Retinal pigment epithelial cell (primary cell): Measurements from ENCODE around the gene RENBP.

ENCODE experiments used
- DNase-seq: peaks from one replicate; pipeline ENCODE4 v3.0.0-alpha.2; 2010; ENCODE audit warnings: low read depth
- H3K4me3 ChIP-seq: 2 replicates; pipeline ENCODE4 v1.5.1; 2011; ENCODE audit warnings: mild to moderate bottlenecking, low read length, control low read depth, moderate library complexity
- CTCF ChIP-seq: conservative IDR thresholded peaks from 2 replicates; pipeline ENCODE4 v1.5.1; 2011; ENCODE audit warnings: low read depth, low read length, control low read depth, inconsistent platforms

Gene RENBP

GRCh38 chrX:153920546-153920945 is 23.9 kb downstream of the RENBP start:
- DNase-seq, result no peak
- H3K4me3 ChIP-seq, result no peak overlapping the region
- TF ChIP-seq CTCF, result no peak

GRCh38 chrX:153919281-153919680 is 25.2 kb downstream of the RENBP start:
- no peak for TF ChIP-seq CTCF

GRCh38 chrX:153917869-153918268 is 26.6 kb downstream of the RENBP start:
- TF ChIP-seq CTCF, result no peak
- DNase-seq, result no peak
- H3K4me3 ChIP-seq, result no peak overlapping the region

More at GRCh38 chrX:153919281-153919680, 25.2 kb downstream of the RENBP start:
- H3K4me3 ChIP-seq, result no peak overlapping the region
- DNase-seq, result no peak

GRCh38 chrX:153913701-153914100 is 30.7 kb downstream of the RENBP start:
- TF ChIP-seq CTCF, result no peak

GRCh38 chrX:153913211-153913610 is 31.2 kb downstream of the RENBP start:
- H3K4me3 ChIP-seq, result no peak overlapping the region
- DNase-seq, result no peak
- no peak for TF ChIP-seq CTCF

More at GRCh38 chrX:153913701-153914100, 30.7 kb downstream of the RENBP start:
- DNase-seq, result no peak
- no peak overlapping the region for H3K4me3 ChIP-seq

GRCh38 chrX:153911798-153912197 is 32.6 kb downstream of the RENBP start:
- no peak for TF ChIP-seq CTCF
- DNase-seq, result no peak
- no peak overlapping the region for H3K4me3 ChIP-seq

GRCh38 chrX:153910446-153910845 is 34.0 kb downstream of the RENBP start:
- no peak overlapping the region for H3K4me3 ChIP-seq
- no peak for DNase-seq
- no peak for TF ChIP-seq CTCF
